GM19193 (cell line): Measurements from ENCODE around the gene MBP.

Experiments
- POLR2A ChIP-seq: IDR thresholded peaks from 4 replicates; pipeline ENCODE4 v1.6.1; 2011; ENCODE audit not compliant: insufficient read depth, insufficient read length; ENCODE audit errors: extremely low read depth

The MBP gene

DNA sequence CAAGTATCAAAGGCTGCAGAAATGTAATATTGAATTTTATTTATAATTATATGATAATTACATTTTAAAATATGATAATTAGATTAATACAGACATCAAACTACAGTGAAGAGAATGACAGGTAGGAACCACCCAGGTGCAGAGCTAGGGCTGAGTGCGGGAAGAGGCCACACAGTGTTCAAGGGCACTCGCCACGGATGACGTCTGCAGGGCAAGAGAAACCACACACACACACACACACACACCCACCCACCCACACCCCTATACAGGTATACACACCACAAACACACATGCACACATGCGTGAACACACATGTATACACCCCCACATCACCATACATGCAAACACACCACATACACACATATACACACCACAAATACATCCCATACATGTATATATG, 41.2 kb downstream of the MBP start:
- no peak for TF ChIP-seq POLR2A

DNA sequence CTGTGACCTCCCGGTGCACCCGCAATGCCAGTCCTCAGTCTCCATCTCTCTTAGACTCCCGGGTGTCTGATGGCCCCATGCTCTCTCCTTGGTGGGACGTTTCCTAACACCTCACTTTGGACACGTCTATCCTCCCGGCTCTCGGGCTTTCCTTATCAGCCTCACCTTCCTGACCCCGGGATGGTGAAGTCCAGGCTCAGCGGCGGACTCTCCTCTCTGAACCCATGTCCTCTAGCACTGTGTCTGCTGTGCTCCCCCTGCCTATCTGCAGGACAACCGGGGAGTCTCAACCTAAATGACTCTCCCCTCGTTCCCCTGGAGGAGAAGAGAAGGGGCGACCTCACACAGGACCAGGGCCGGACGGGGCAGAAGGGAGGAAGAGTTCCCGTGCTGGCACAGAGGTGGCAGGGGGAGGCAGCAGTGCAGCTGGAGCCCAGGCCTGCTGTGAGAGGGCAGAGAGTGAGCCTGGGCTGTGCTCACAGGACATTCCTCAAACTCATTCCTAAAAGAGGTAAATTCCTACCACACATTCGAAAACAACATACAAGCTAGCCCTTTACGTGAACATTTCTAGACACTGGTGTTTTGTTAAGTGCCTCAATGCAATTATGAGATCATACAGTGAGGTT, 41.9 kb downstream of the MBP start:
- TF ChIP-seq POLR2A = no peak

DNA sequence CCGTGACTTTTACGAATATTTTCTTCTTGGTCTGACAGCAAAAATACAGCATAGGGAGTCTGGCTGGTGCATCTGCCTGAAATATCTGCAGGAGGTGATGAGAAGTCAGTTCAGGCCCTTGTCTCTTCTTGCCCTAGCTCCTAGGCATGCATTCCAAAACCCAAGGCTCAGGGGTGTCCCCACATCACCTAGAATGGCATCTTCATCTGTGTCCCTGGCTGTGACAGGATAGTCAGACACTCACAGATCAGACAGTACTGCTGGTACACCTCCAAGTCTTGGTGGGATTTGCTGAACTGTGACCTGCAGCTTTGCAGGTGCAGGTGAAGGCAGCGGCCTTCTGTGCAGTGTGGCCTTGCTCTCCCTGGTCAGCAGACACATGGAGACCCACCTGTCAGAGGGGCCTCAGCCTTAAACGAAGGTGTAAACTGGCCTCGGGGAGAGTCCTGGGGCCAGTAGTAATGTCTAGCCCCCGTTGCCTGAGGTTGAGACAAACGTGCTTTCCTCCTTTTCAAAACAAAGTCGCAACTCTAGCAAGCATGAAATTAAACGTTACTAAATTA, 42.8 kb downstream of the MBP start:
- no peak for TF ChIP-seq POLR2A

DNA sequence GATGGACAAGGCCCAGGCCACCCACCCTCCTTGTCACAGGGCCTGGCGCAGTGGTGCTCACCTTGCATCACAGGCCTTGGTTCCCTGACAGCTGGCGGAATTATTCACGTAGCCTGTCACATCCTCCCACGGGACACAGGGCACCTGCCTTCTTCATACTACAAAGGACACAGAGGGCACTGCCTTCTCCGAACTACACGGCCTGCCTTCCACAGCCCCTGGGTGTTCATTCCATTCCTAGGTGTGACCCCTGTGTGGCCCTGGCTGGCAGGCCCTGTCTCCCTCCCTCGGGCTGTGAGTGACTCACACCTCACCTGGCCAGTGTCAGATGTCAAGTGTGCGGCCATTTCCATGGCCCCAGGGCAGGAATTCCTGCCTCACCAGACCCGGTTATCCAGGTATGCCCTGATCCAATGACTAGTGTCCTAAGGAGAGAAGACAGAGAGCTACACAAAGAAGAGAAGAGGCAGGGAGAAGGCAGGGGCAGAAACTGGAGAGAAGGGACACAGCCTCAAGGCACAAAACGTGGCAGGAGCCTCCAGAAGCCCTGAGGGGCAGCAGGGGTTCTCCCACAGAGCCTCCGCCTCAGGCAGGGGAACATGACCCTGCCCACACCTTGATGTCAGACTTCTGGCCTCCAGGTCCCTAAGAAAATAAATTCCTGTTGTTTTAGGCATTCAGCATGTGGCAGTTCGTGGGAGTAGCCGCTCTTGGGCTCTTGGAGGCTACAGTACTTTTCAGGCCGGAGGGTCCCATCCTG, 43.4 kb downstream of the MBP start:
- TF ChIP-seq POLR2A = no peak

DNA sequence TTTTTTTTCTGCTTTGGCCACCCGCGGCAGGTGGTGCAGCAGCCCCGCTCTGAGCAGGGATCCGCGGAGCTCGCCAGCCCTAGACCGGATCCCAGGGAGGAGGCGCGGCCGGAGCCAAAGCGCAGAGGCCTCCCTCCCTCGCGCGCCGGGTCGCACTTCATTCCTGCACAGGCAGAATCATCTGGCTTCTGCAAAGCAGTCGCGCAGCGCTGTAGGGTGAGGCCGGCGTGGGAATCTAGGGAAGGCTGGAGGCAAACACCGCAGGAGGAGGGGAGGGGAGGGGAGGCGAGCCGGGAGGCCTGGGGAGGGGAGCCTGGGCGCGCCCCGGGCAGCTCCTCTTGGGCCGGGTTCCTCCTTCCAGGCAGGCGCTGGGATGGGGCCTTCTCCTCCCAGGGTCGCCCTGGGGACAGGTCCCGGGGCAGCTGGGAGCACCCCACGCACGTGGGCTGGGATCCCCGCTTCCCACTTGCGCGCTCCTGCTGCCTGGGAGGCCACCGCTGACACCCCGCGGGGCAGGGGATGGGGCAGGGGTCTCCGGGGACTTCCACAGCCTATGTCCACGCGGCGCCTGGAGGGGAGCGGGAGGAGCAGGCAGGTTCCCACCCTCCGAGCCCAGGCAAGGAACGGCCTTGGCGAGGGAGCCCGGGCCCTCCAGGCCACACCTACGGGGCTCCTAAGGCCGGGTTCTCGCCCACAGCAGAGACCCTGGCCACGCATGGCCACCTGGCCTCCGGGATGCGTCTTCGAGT, 45.0 kb downstream of the MBP start:
- TF ChIP-seq POLR2A = no peak

DNA sequence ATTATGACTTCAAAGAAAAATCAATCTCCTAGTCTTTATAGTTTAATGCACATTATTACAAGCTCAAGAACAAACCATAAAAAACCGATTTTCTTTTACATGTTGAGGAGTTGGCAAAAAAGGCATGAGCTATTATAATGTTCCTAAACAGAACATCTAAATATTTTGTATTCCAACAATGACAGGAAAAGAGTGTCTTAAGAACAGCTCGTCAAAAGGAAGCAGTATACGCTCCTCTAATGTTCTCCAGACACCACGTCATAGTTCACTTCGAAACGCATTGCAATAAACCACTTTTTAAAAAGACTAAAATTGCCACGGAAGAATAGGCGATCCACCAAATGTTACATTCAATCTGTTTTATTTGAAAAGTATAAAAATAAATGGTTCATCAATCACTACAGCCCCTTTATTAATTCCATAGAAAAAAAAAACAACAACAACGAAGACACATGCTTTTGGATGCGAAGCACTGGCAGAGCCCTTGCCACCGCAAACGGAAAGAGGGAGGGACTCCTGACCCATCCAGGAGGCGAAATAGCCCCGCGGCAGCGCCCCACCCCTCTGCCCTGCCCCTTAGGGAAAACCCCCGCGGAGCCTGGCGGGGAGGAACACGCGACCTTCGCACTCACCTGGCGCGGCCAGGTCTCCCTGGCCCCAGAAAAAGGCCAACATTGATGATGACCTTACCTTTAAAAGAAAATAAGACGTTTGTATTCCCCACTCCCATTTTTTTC, 45.8 kb downstream of the MBP start:
- TF ChIP-seq POLR2A = no peak

DNA sequence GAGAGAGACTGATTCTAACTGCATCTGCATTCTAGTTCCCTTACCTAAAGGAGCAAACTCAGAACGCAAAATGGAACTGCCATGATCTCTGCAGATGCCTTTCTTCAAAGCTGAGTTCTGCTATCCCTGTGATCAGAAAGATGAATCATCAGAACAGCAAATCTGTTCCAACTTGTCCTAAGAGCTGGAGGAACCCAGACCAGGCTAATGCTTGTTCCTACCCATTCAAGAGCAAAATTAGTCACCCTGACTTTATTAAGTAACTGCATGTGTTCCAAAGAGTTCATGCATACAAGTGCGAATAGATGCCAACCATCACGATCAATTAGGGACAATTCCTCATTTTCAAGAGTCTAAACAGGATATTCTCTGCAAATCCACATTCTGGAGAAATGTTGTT, 46.5 kb downstream of the MBP start:
- TF ChIP-seq POLR2A = no peak

DNA sequence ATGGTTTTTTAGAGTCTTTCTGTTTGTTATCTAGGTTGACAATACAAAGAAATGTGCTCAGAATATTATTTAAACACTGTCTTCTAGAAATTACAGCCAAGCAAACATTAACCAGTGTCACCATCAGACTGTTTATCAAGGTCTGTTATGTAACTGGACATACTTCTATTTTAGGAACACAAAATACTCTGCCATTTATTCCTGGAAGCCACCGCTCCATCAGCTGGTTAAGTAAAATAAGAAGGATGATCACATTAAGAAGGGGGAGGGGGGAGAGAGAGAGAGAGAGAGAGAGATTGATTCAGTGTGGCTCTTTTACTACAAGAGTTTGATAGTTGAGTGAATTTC, 47.9 kb downstream of the MBP start:
- no peak for TF ChIP-seq POLR2A

DNA sequence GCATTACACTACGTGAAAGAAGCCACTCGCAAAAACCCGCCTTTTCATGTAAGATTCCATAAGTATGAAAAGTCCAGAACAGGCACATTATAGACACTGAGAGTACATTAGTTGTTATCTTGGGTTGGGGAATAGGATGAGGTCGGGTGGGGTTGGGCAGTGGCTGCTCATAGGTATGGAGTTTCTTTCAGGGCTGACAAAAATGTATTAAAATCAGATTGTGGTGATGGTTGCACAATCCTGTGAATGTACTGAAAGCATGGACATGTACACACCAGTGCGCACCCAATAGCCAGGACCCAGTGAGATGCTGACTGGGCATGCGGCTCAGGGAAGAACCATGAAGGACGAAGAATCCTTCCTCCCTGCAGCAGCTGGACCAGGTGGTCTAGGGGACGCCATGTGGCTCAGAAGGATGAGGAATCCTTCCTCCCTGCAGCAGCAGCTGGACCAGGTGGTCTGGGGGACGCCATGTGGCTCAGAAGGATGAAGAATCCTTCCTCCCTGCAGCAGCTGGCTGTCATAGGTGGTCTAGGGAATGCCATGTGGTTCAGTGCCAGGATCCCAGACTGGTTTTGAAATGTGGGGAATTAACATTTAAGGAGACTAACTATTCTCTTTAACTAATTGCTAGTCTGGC, 50.1 kb downstream of the MBP start:
- no peak for TF ChIP-seq POLR2A

DNA sequence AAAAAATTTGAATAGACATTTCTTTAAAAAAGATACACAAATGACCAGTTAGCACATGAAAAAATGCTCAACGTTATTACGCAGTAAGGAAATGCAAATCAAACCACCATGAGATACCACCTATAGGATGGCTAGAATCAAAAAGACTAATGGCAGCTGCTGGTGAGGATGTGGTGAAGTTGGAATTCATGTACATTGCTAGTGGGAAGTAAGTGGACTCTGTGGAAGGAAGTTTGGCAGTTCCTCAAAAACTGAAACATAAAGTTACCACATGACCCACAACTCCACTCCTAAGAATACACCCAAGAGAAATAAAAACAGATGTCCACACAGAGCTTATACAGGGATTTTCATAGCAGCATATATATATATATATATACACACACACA, 51.2 kb downstream of the MBP start:
- TF ChIP-seq POLR2A = no peak

DNA sequence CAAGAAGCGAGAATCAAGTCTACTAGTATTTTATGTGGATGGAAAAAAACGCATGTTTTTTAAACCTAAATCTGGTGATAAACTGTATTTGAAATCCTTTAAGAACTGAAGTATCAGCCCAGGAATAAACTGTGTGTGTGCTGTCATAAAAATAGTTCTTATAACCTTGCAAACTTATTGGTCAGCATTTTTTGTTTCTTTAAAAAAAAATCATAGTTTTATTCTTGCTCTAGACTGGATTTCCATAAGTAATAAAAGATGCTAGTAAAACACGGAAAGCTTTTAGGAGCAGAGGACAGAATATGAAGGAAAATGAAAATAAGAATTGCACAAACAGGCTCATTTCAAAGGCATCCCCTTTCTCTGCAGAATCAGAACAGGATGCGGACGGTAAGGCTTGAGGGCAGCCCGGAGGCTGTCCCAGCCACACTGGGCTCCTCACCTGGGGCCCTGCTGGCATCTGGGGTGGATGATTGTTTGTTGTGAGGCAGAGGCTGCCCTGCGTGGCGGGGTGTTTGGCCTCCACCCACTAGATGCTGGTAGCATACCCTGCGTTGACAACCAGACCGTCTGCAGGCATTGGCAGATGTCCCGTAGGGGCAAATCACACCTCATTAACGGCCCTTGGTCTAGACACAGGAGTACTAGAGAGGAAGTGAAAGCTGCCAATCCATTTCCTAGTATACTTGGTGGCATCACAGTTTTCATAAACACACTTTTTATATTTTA, 52.5 kb downstream of the MBP start:
- no peak for TF ChIP-seq POLR2A

DNA sequence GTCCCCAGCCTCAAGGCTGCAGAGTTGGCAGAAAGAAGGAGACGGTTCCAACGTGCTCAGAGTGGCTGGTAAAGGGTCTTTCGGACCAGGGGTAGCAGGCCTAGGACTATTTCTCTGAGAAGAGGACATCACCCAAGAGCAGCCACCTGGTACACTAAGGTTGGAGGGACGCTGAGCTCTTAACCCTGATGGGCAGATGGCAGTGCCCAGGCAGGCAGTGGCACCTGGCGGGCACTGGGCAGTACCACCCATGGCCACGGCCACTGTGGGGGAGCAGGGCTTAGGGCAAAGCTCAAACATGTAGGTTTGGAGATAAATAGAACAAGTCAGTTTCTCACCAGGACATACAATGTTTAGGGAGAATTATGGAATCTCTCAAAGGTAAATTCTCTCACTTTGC, 53.5 kb downstream of the MBP start:
- no peak for TF ChIP-seq POLR2A

DNA sequence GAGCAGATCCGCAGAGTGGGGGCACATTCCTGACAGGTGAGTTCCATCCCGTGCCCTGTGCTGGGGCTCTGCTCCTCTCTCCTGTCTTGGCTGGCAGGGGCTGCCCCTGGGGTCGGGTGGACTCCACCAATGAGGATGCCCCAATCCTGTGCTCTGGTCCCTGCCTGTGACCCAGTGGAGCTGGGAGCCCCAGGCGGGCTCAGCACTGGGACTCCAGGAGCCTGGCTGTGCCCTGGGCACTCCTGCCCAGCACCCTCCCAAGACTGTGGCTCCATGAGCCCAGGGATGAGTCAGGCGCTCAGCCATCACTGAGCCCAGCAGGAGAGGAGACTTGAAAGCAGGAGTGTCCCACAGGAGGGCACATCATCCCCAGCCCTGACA, 53.9 kb downstream of the MBP start:
- TF ChIP-seq POLR2A = no peak

DNA sequence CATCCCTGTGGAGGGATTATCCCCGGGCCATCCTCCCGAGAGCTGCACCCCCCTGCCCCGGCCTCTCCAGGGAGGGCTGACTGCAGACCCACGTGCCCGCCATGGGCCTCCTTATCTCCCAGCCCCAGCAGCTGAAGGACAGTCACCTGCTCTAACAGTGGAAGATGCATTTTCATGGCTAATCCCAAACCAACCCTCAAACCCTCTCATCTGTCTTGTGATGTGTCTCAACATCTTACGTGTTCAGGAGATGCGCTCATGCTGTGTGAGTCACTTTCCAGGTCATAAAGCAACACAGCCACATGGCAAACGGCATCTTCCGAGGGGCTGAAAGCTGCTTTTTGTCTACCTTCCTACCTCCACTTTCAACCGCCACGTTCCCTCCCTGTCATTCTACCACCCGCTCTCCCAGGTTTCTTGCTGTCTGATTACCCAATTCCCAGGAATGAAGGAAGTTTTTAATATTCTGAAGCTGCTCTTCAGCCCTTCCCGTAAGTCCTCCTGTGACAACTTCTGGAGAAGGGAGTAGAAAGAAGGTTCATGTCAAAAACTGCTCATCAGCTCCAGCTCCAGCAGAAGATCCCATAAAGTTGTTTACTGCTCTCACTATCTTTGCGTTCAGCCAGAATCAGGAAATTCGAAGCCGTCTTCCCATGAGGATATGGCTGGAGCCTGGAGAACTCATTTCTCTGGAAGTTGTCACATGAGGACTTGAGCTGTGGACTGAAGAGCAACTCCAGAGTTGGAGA, 54.5 kb downstream of the MBP start:
- no peak for TF ChIP-seq POLR2A

DNA sequence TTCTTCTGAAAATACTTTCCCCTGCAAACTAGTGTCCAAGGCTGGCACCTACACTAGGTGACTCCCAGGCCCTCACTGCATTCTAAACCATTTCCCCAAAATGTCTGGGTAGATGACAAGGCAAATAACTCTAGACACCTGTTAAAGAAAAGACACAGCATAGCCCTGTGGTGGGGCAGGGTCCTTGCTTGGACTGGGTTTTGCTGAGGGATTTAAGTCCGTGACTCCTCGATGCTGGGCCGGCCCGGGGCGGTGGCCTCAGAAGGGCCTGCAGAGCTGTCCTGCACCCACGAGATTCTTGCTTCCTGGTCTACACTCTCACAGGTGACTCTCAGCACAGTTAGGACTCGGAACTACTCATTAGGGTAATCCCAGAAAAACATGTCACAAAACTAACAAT, 55.2 kb downstream of the MBP start:
- no peak for TF ChIP-seq POLR2A
